Activated naive CD4-positive, alpha-beta T cell treated with anti-CD3 and anti-CD28 coated beads, Interleukin-2, amount 50 U/mL, for 72 hours (primary cell): ENCODE results near the gene PTX4. TPM values are rescaled to one million over a fixed set of nuclear protein-coding genes. Genes with fewer than 3 reads are reported as not detected.

Experiments used
- ATAC-seq, 2 donors: fragments of 150-1000 bp; cut with Tn5 transposase; 2 replicates each; pipeline ENCODE4 v1.10.0; 2021; ENCODE audit warnings: mild to moderate bottlenecking in 2 of 2, moderate library complexity in 2 of 2
- DNase-seq, 2 donors: peaks; one replicate each; pipeline ENCODE4 v3.0.0; 2021 to 2022; ENCODE audit warnings: low spot score in 2 of 2
- H3K27ac Mint-ChIP-seq, 2 donors: one replicate each; pipeline ENCODE4 v1.8.0; 2022; ENCODE audit warnings: mild to moderate bottlenecking in 2 of 2, mixed read lengths in 2 of 2
- H3K36me3 Mint-ChIP-seq, 2 donors: one replicate each; pipeline ENCODE4 v1.8.0; 2022; ENCODE audit warnings: mixed read lengths in 2 of 2
- H3K9me3 Mint-ChIP-seq, 2 donors: one replicate each; pipeline ENCODE4 v1.8.0; 2022; ENCODE audit warnings: mixed read lengths in 2 of 2
- total RNA-seq, 2 donors: library from RNA; stranded (reverse); gene quantifications; one replicate each; pipeline ENCODE4 v1.2.3, GENCODE V29; 2022

Gene PTX4
- total RNA-seq, 2 donors from 2014 or later = not detected

- H3K9me3 Mint-ChIP-seq = no peaks in the 10 kb centered on the region
- H3K27ac Mint-ChIP-seq = peak overlapping the region in 1 of 2 donors; percentile 55
- ATAC-seq = no peak
- H3K36me3 Mint-ChIP-seq = peaks cover 6 to 7% of the 10 kb centered on the region in 2 donors
- no peak for DNase-seq
These were observed 19.9 kb upstream of the PTX4 start for GRCh38 chr16:1508494-1509187.

- Mint-ChIP-seq H3K9me3 (no peaks in the 10 kb centered on the region), H3K27ac (peak overlapping the region in 1 of 2 donors; percentile 44), H3K36me3 (peaks cover 0 to 7% of the 10 kb centered on the region in 2 donors)
- DNase-seq (no peak), ATAC-seq (no peak)
These were observed 17.9 kb upstream of the PTX4 start for GRCh38 chr16:1506494-1507213.

GRCh38 chr16:1505912-1506311 lies 17.2 kb upstream of the PTX4 start:
- Mint-ChIP-seq H3K36me3 (peaks cover 0 to 7% of the 10 kb centered on the region in 2 donors), H3K9me3 (no peaks in the 10 kb centered on the region)
- ATAC-seq = no peak

GRCh38 chr16:1505073-1505844 lies 16.5 kb upstream of the PTX4 start:
- no peak for ATAC-seq
- H3K27ac Mint-ChIP-seq = no peak overlapping the region
- no peak for DNase-seq
- no peaks in the 10 kb centered on the region for H3K9me3 Mint-ChIP-seq
- H3K36me3 Mint-ChIP-seq = peaks cover 0 to 7% of the 10 kb centered on the region in 2 donors

More at GRCh38 chr16:1505912-1506311, 17.2 kb upstream of the PTX4 start:
- no peak overlapping the region for H3K27ac Mint-ChIP-seq
- DNase-seq = no peak

- H3K9me3 Mint-ChIP-seq = no peaks in the 10 kb centered on the region
These were observed 14.6 kb upstream of the PTX4 start for GRCh38 chr16:1503110-1503955.

GRCh38 chr16:1502092-1503004 lies 13.6 kb upstream of the PTX4 start:
- H3K27ac Mint-ChIP-seq = no peak overlapping the region
- peaks cover 0 to 15% of the 10 kb centered on the region in 2 donors for H3K36me3 Mint-ChIP-seq
- DNase-seq = no peak
- no peak for ATAC-seq
- no peaks in the 10 kb centered on the region for H3K9me3 Mint-ChIP-seq

More at GRCh38 chr16:1503110-1503955, 14.6 kb upstream of the PTX4 start:
- DNase-seq (no peak), ATAC-seq (no peak)
- no peak overlapping the region for H3K27ac Mint-ChIP-seq
- H3K36me3 Mint-ChIP-seq = peaks cover 0 to 11% of the 10 kb centered on the region in 2 donors

- DNase-seq = no peak
- no peaks in the 10 kb centered on the region for H3K9me3 Mint-ChIP-seq
- no peak for ATAC-seq
- peaks cover 0 to 15% of the 10 kb centered on the region in 2 donors for H3K36me3 Mint-ChIP-seq
- no peak overlapping the region for H3K27ac Mint-ChIP-seq
These were observed 12.9 kb upstream of the PTX4 start for GRCh38 chr16:1501630-1502029.

GRCh38 chr16:1500465-1501150 lies 11.9 kb upstream of the PTX4 start:
- H3K9me3 Mint-ChIP-seq = no peaks in the 10 kb centered on the region
- H3K27ac Mint-ChIP-seq = no peak overlapping the region
- no peak for ATAC-seq
- no peak for DNase-seq
- peaks cover 0 to 15% of the 10 kb centered on the region in 2 donors for H3K36me3 Mint-ChIP-seq

- no peak overlapping the region for H3K27ac Mint-ChIP-seq
- no peaks in the 10 kb centered on the region for H3K9me3 Mint-ChIP-seq
- no peak for ATAC-seq
- H3K36me3 Mint-ChIP-seq = peaks cover 0 to 15% of the 10 kb centered on the region in 2 donors
- DNase-seq = no peak
These were observed 11.2 kb upstream of the PTX4 start for GRCh38 chr16:1499756-1500464.

- Mint-ChIP-seq H3K36me3 (peaks cover 0 to 16% of the 10 kb centered on the region in 2 donors), H3K9me3 (no peaks in the 10 kb centered on the region), H3K27ac (no peak overlapping the region)
- DNase-seq (no peak), ATAC-seq (no peak)
These were observed 10.3 kb upstream of the PTX4 start for GRCh38 chr16:1498899-1499676.

GRCh38 chr16:1497014-1497598 lies 8.4 kb upstream of the PTX4 start:
- no peak for ATAC-seq
- no peaks in the 10 kb centered on the region for H3K9me3 Mint-ChIP-seq
- H3K36me3 Mint-ChIP-seq = peaks cover 7 to 13% of the 10 kb centered on the region in 2 donors
- no peak for DNase-seq
- H3K27ac Mint-ChIP-seq = no peak overlapping the region

- Mint-ChIP-seq H3K36me3 (peaks cover 7 to 13% of the 10 kb centered on the region in 2 donors), H3K9me3 (no peaks in the 10 kb centered on the region), H3K27ac (no peak overlapping the region)
- ATAC-seq = no peak
- DNase-seq = no peak
These were observed 7.7 kb upstream of the PTX4 start for GRCh38 chr16:1496464-1496863.

GRCh38 chr16:1495889-1496262 lies 7.1 kb upstream of the PTX4 start:
- no peak for ATAC-seq
- no peak for DNase-seq
- H3K36me3 Mint-ChIP-seq = peaks cover 7 to 13% of the 10 kb centered on the region in 2 donors
- no peak overlapping the region for H3K27ac Mint-ChIP-seq
- no peaks in the 10 kb centered on the region for H3K9me3 Mint-ChIP-seq
